Ovary (tissue), 9 donors: Measurements from ENCODE around the gene LOXHD1. TPM values are rescaled to one million over a fixed set of nuclear protein-coding genes. Genes with fewer than 3 reads are reported as not detected.

Source experiments
- DNase-seq, 5 donors: peaks; one replicate each; pipeline ENCODE4 v3.0.0-alpha.2; 2019 to 2020
- H3K27ac ChIP-seq, 2 donors: fragments of 200-600 bp; one replicate each; pipeline versions ENCODE4 v1.5.1 to v1.8.0; 2019 to 2022
- H3K27me3 ChIP-seq: fragments of 200-600 bp; one replicate; pipeline ENCODE4 v1.8.0; 2022
- H3K36me3 ChIP-seq: fragments of 200-600 bp; sonication (generic); one replicate; pipeline ENCODE4 v1.5.1; 2019
- H3K4me1 ChIP-seq: one replicate; pipeline ENCODE4 v1.8.1; 2013; ENCODE audit warnings: mild to moderate bottlenecking, moderate library complexity; ENCODE audit not compliant: insufficient read depth
- H3K4me3 ChIP-seq: fragments of 200-600 bp; sonication (generic); one replicate; pipeline ENCODE4 v1.5.1; 2017
- H3K9me3 ChIP-seq, 2 donors: fragments of 200-600 bp in 1 of 2; sonication (generic) in 1 of 2; one replicate each; pipeline versions ENCODE4 v1.5.1 to v1.8.1; 2013 to 2019; ENCODE audit warnings: mild to moderate bottlenecking in 1 of 2, moderate library complexity in 1 of 2
- EP300 ChIP-seq: sonication (generic); formaldehyde crosslinking; IDR thresholded peaks from one replicate; pipeline ENCODE4 v1.6.1; 2017; ENCODE audit warnings: antibody characterized with exemption
- POLR2A ChIP-seq: fragments of 450-650 bp; IDR thresholded peaks from one replicate; pipeline ENCODE4 v1.6.1; 2017; ENCODE audit warnings: antibody characterized with exemption, mild to moderate bottlenecking, moderate library complexity
- WGBS, 3 donors: extraction: QIAGEN DNeasy Blood & Tissue Kit in 1 of 3; methylation state at CpG; one replicate each; pipeline versions ENCODE4 v1.1.5 to v1.1.7; 2013 to 2017; 5-methylcytosine and 5-hydroxymethylcytosine counted together
- intact Hi-C, 4 donors: fragments of 100-400 bp; cut with DNase I; formaldehyde crosslinking; loops; one replicate each; pipeline versions ENCODE4 v1.11.0 to v1.15.1; 2022 to 2023
- polyA plus RNA-seq, 2 donors: library from polyadenylated mRNA; stranded (reverse); fragments of 200-250 nt in 1 of 2; fragments of 350-450 nt in 1 of 2; fragmentation: Illumina TruSeq in 1 of 2; extraction: RNeasy Lipid Tissue Mini Kit (QIAGEN cat#74804) in 1 of 2; gene quantifications; one replicate each; pipeline ENCODE4 v1.2.3, GENCODE V29; 2013 to 2014
- total RNA-seq, 7 donors: library from RNA; depleted of rRNA in 2 of 7; stranded (reverse); fragments of >200 nt in 2 of 7; fragmentation: NEBNext Ultra II Directional in 3 of 7; extraction: Animal tissue kit (Norgen Biotek cat#: 25700) in 3 of 7; gene quantifications; one replicate each; pipeline versions ENCODE4 v1.1.0 to v1.2.4, GENCODE V29; 2016 to 2023
- TF ChIP-seq, protein P1 (sequence below), 3 donors: fragments of 450-650 bp in 2 of 3; fragments of 200-600 bp in 1 of 3; IDR thresholded peaks; one replicate each; pipeline versions ENCODE4 v1.5.1 to v1.8.0; 2016 to 2022; ENCODE audit warnings: antibody characterized with exemption in 3 of 3, mild to moderate bottlenecking in 1 of 3
- donor health status: DM: no; HTN: no; CAD: no; lungs with moderate emphysema.
- donor health status: DM: no; HTN: no; CAD: no.
- donor health status: Bipolar disorder and iron deficiency.
- donor health status: DM: yes; HTN: yes; CAD: no.
- donor health status: DM: no; HTN: no; CAD: no.
- donor health status: DM: yes; HTN: yes; CAD: no.

Gene LOXHD1
- total and polyA plus RNA-seq, 9 donors: 0.13 to 1.2 (median 0.31) TPM; not detected in 3

DNA sequence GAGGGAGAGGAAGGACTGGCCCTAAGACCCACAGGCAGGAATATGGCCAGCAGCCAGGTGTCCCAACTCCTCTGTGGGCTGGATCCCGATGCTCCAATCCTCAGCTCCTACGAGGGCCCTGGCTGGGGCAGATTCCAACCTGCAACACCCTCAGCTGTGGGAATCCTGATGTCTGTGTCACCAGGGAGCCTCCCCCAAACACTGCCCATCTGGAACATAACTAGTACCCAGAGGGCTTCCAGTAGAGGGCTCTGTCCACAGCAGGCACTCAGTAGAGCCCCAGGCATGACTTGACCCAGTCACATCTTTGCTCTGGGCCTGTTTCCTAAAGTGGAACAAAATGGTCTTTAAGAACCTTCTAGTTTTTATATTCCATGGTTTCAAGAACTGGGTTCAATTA, 20.6 kb upstream of the LOXHD1 start:
- TF ChIP-seq EP300: no peak
- TF ChIP-seq POLR2A: no peak
- TF ChIP-seq, protein P1, sequence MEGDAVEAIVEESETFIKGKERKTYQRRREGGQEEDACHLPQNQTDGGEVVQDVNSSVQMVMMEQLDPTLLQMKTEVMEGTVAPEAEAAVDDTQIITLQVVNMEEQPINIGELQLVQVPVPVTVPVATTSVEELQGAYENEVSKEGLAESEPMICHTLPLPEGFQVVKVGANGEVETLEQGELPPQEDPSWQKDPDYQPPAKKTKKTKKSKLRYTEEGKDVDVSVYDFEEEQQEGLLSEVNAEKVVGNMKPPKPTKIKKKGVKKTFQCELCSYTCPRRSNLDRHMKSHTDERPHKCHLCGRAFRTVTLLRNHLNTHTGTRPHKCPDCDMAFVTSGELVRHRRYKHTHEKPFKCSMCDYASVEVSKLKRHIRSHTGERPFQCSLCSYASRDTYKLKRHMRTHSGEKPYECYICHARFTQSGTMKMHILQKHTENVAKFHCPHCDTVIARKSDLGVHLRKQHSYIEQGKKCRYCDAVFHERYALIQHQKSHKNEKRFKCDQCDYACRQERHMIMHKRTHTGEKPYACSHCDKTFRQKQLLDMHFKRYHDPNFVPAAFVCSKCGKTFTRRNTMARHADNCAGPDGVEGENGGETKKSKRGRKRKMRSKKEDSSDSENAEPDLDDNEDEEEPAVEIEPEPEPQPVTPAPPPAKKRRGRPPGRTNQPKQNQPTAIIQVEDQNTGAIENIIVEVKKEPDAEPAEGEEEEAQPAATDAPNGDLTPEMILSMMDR (IDR thresholded peaks at IDR 0.05): no peak
- Histone ChIP-seq H3K9me3 (no peaks in the 10 kb centered on the region), H3K4me1 (no peaks in the 10 kb centered on the region), H3K4me3 (no peak overlapping the region), H3K36me3 (no peaks in the 10 kb centered on the region), H3K27me3 (no peaks in the 10 kb centered on the region), H3K27ac (no peak overlapping the region)
- intact Hi-C loops: no loop called here
- WGBS, 3 donors: 37 to 61% (median 47%) methylated on average over 2 of the region's 2 CpGs
- DNase-seq: no peak

DNA sequence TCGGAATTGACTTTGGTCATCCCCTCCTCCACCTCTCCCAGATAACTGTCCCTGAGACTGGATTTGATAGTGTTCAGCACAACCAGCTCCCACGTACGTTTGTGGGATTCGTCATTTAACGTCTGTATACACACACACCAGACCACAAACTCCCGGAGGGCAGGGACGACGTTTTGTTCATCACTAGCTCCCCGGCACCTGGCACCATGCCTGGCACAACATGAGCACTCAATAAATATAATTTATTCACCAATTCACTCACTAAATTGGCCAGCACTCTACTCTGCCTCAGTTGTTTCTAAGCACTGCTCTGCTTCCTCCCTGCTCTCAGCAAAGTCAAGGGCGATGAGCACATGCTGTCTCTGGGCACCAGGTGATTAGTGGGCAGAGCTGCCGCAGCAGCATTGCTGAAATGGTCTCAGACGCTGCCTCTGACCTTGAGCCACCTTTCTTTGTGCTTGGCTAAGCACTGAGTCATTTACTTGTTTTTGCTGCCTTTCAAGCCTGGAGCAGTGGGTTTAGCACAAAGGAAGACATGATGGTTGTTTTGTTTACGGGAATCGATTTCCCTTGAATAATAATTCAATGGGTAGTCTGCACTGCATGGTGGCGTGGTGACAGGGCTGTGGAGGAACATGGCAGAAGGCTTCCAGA, 19.3 kb upstream of the LOXHD1 start:
- Histone ChIP-seq H3K4me1 (no peaks in the 10 kb centered on the region), H3K4me3 (no peak overlapping the region), H3K27me3 (no peaks in the 10 kb centered on the region), H3K36me3 (no peaks in the 10 kb centered on the region), H3K9me3 (no peaks in the 10 kb centered on the region), H3K27ac (no peak overlapping the region)
- no peak for DNase-seq
- TF ChIP-seq, protein P1 (IDR thresholded peaks at IDR 0.05): no peak
- no peak for TF ChIP-seq POLR2A
- TF ChIP-seq EP300: no peak
- intact Hi-C loops: no loop called here
- WGBS, 3 donors: 23 to 52% (median 24%) methylated on average over 15 of the region's 15 CpGs

DNA sequence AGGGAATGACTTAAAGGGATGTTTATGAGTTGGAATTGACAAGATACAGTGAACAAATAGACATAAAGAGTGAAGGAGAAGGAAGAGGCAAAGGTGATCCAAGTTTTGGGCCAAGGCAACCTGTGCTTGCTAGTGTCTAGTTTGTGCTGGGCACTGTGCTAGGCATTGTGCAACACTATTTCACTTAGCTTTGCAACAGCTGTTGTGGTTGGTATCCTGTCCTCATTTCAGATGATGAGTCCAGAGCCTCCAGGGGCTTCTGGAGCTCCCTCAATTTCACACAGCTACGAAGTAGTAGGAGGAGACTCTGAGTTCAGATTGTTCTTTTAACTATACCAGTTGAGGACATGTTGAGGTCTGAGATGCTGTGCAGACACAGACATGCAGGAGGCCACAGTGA, 18.1 kb upstream of the LOXHD1 start:
- Histone ChIP-seq H3K4me1 (no peaks in the 10 kb centered on the region), H3K9me3 (no peaks in the 10 kb centered on the region), H3K27ac (no peak overlapping the region), H3K36me3 (no peaks in the 10 kb centered on the region), H3K27me3 (no peaks in the 10 kb centered on the region), H3K4me3 (no peak overlapping the region)
- TF ChIP-seq, protein P1 (IDR thresholded peaks at IDR 0.05): no peak
- TF ChIP-seq POLR2A (no peak), EP300 (no peak)
- DNase-seq: no peak
- WGBS, 3 donors: 60 to 77% (median 77%) methylated on average over 1 of the region's 1 CpG
- intact Hi-C loops: no loop called here

GRCh38 chr18:46672062-46672970, 15.3 kb upstream of the LOXHD1 start:
- intact Hi-C loops: no loop called here
- Histone ChIP-seq H3K4me1 (no peaks in the 10 kb centered on the region), H3K9me3 (no peaks in the 10 kb centered on the region), H3K27me3 (no peaks in the 10 kb centered on the region), H3K27ac (no peak overlapping the region), H3K4me3 (no peak overlapping the region), H3K36me3 (no peaks in the 10 kb centered on the region)
- TF ChIP-seq, protein P1 (IDR thresholded peaks at IDR 0.05): no peak
- TF ChIP-seq EP300 (no peak), POLR2A (no peak)
- DNase-seq: no peak
- 72 to 78% (median 75%) methylated on average over 6 of the region's 6 CpGs for WGBS, 3 donors
